KMS-11 (cell line): Measurements from ENCODE around the gene LY6G6F.

Experiments used
- H2AFZ ChIP-seq: fragments of 200-600 bp; sonication (generic); 2 replicates; pipeline ENCODE4 v1.6.1; 2016; ENCODE audit warnings: antibody characterized with exemption, mixed run types, low read depth
- H3K27ac ChIP-seq: fragments of 200-600 bp; sonication (generic); 2 replicates; pipeline ENCODE4 v1.6.1; 2016; ENCODE audit warnings: mild to moderate bottlenecking, mixed run types
- H3K27me3 ChIP-seq: fragments of 200-600 bp; sonication (generic); 2 replicates; pipeline ENCODE4 v1.6.1; 2017; ENCODE audit warnings: mild to moderate bottlenecking, low read depth, mixed run types, moderate library complexity; ENCODE audit not compliant: insufficient read depth
- H3K36me3 ChIP-seq: fragments of 200-600 bp; sonication (generic); 2 replicates; pipeline ENCODE4 v1.6.1; 2017; ENCODE audit warnings: mild to moderate bottlenecking, mixed run types; ENCODE audit not compliant: insufficient read depth
- H3K4me1 ChIP-seq: fragments of 200-600 bp; sonication (generic); 2 replicates; pipeline ENCODE4 v1.6.1; 2016; ENCODE audit warnings: mild to moderate bottlenecking, low read depth, mixed run types; ENCODE audit not compliant: poor library complexity, severe bottlenecking
- H3K4me2 ChIP-seq: fragments of 200-600 bp; sonication (generic); 2 replicates; pipeline ENCODE4 v1.7.0; 2016; ENCODE audit warnings: mild to moderate bottlenecking, mixed run types
- H3K4me3 ChIP-seq: fragments of 200-600 bp; sonication (generic); IDR thresholded peaks from 2 replicates; pipeline ENCODE4 v1.6.1; 2017; ENCODE audit warnings: low read depth, low read length, mixed read lengths; ENCODE audit not compliant: insufficient read depth
- H3K79me2 ChIP-seq: fragments of 200-600 bp; sonication (generic); 2 replicates; pipeline ENCODE4 v1.6.1; 2016; ENCODE audit warnings: low read depth, mixed run types; ENCODE audit not compliant: insufficient read depth
- H3K9ac ChIP-seq: fragments of 200-600 bp; sonication (generic); 2 replicates; pipeline ENCODE4 v1.6.1; 2016; ENCODE audit warnings: mild to moderate bottlenecking, mixed run types
- H4K20me1 ChIP-seq: fragments of 200-600 bp; sonication (generic); 2 replicates; pipeline ENCODE4 v1.6.1; 2016; ENCODE audit warnings: mild to moderate bottlenecking, mixed run types; ENCODE audit not compliant: insufficient read depth
- CTCF ChIP-seq: fragments of 200-600 bp; sonication (generic); conservative IDR thresholded peaks from 2 replicates; pipeline ENCODE4 v1.6.1; 2017; ENCODE audit warnings: low read depth, mild to moderate bottlenecking, antibody characterized with exemption, low read length, moderate library complexity, mixed read lengths

LY6G6F gene

GRCh38 chr6:31715022-31715958 is 8.6 kb downstream of the LY6G6F start, which contains the start of gene LY6G6D:
Gene LY6G6D (plus strand): TSS chr6:31715348. CDS start chr6:31715356, 8 bp downstream.
- no peak for TF ChIP-seq CTCF
- H4K20me1 ChIP-seq = no peaks in the 10 kb centered on the region
- no peak within 1 kb of the TSS for H3K4me3 ChIP-seq
- H3K36me3 ChIP-seq = no peaks in the 10 kb centered on the region
- no peak within 1 kb of the TSS for H3K4me2 ChIP-seq
- H3K4me1 ChIP-seq = peaks cover 6% of the 10 kb centered on the region
- H3K27ac ChIP-seq = no peak within 1 kb of the TSS
- no peaks in the 10 kb centered on the region for H3K27me3 ChIP-seq
- no peak within 1 kb of the TSS for H2AFZ ChIP-seq
- H3K9ac ChIP-seq = no peak within 1 kb of the TSS
- no peaks in the 10 kb centered on the region for H3K79me2 ChIP-seq

- TF ChIP-seq CTCF = no peak
- Histone ChIP-seq H3K36me3 (no peaks in the 10 kb centered on the region), H3K4me2 (no peak overlapping the region), H3K27me3 (no peaks in the 10 kb centered on the region; the same call in 1 of the 2 replicates), H2AFZ (no peak overlapping the region), H3K9ac (no peak overlapping the region), H3K27ac (no peak overlapping the region), H4K20me1 (no peaks in the 10 kb centered on the region), H3K79me2 (no peaks in the 10 kb centered on the region), H3K4me1 (no peaks in the 10 kb centered on the region), H3K4me3 (no peak overlapping the region)
These were observed 11.0 kb downstream of the LY6G6F start for GRCh38 chr6:31717499-31718222.

GRCh38 chr6:31718265-31718664 is 11.6 kb downstream of the LY6G6F start:
- no peaks in the 10 kb centered on the region for H4K20me1 ChIP-seq
- no peaks in the 10 kb centered on the region for H3K4me1 ChIP-seq
- H3K4me3 ChIP-seq = no peak overlapping the region
- H3K79me2 ChIP-seq = no peaks in the 10 kb centered on the region
- TF ChIP-seq CTCF = no peak
- no peaks in the 10 kb centered on the region for H3K36me3 ChIP-seq
- no peak overlapping the region for H2AFZ ChIP-seq
- H3K27me3 ChIP-seq = no peaks in the 10 kb centered on the region; the same call in 1 of the 2 replicates
- no peak overlapping the region for H3K9ac ChIP-seq
- no peak overlapping the region for H3K27ac ChIP-seq
- H3K4me2 ChIP-seq = no peak overlapping the region

- Histone ChIP-seq H3K4me2 (no peak overlapping the region), H3K4me3 (no peak overlapping the region), H3K4me1 (no peaks in the 10 kb centered on the region), H2AFZ (no peak overlapping the region), H3K36me3 (no peaks in the 10 kb centered on the region), H3K9ac (no peak overlapping the region), H3K27ac (no peak overlapping the region), H4K20me1 (no peaks in the 10 kb centered on the region), H3K79me2 (no peaks in the 10 kb centered on the region), H3K27me3 (no peaks in the 10 kb centered on the region; the same call in 1 of the 2 replicates)
- TF ChIP-seq CTCF = no peak
These were observed 12.3 kb downstream of the LY6G6F start for GRCh38 chr6:31719001-31719400.
